ENCODE results near the gene ETFBKMT.
"Not testable (repeated sequence)": the region's sequence is repeated elsewhere in the genome, so short reads cannot be mapped to it uniquely, and the experiment has no call there.

The ETFBKMT gene

DNA sequence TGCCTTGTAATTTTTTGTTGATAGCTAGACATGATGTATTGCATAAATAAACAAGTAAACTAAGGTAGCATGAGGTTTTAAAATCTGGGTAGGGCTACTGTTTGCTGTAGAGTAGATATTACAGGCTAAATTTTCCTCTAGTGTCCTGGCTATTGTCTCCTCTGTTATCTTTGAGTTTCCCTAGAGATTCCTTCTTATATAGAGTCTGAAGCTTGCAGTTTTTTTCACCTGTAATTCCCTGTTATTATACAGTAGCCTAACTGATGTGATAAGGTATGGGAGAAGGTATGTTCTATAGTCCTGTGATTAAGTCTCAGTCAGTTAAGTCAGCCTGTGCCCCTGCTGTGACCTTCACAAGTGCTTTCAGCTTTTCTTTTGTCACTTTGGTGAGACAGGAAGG is 9.5 kb downstream of the ETFBKMT start:
- Histone ChIP-seq H3K36me3 (replicated peaks; ENCODE audit: insufficient read depth, low read length) (no peaks in the 10 kb centered on the region), H3F3A (ENCODE audit: insufficient read depth, low read length) (no peaks in the 10 kb centered on the region), H4K20me1 (ENCODE audit: insufficient read depth, low read length) (no peaks in the 10 kb centered on the region), H3K4me3 (ENCODE audit: low read length) (no peak overlapping the region), H3K9me2 (replicated peaks; ENCODE audit: insufficient read depth, low read length) (no peaks in the 10 kb centered on the region), H3K27me3 (replicated peaks; ENCODE audit: insufficient read depth, low read length) (no peaks in the 10 kb centered on the region), H3K4me1 (ENCODE audit: low read length) (no peaks in the 10 kb centered on the region), H2AFZ (ENCODE audit: low read length) (no peak overlapping the region), H3K9me3 (replicated peaks; ENCODE audit: insufficient read depth, low read length) (no peaks in the 10 kb centered on the region), H3K27ac (ENCODE audit: low read length) (no peak overlapping the region), H3K79me2 (ENCODE audit: low read length) (no peaks in the 10 kb centered on the region), H3K4me2 (ENCODE audit: low read depth, low read length) (no peak overlapping the region), H3K9ac (ENCODE audit: low read length) (no peak overlapping the region)
- no peak for DNase-seq
- TF ChIP-seq EZH2phosphoT487 (IDR thresholded peaks at IDR 0.05; ENCODE audit: low read length) (no peak), EZH2 (optimal IDR thresholded peaks at IDR 0.05; ENCODE audit: low read depth, low read length) (no peak)
- TF ChIP-seq, protein P1, sequence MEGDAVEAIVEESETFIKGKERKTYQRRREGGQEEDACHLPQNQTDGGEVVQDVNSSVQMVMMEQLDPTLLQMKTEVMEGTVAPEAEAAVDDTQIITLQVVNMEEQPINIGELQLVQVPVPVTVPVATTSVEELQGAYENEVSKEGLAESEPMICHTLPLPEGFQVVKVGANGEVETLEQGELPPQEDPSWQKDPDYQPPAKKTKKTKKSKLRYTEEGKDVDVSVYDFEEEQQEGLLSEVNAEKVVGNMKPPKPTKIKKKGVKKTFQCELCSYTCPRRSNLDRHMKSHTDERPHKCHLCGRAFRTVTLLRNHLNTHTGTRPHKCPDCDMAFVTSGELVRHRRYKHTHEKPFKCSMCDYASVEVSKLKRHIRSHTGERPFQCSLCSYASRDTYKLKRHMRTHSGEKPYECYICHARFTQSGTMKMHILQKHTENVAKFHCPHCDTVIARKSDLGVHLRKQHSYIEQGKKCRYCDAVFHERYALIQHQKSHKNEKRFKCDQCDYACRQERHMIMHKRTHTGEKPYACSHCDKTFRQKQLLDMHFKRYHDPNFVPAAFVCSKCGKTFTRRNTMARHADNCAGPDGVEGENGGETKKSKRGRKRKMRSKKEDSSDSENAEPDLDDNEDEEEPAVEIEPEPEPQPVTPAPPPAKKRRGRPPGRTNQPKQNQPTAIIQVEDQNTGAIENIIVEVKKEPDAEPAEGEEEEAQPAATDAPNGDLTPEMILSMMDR (IDR thresholded peaks at IDR 0.05; ENCODE audit: low read length), result no peak

DNA sequence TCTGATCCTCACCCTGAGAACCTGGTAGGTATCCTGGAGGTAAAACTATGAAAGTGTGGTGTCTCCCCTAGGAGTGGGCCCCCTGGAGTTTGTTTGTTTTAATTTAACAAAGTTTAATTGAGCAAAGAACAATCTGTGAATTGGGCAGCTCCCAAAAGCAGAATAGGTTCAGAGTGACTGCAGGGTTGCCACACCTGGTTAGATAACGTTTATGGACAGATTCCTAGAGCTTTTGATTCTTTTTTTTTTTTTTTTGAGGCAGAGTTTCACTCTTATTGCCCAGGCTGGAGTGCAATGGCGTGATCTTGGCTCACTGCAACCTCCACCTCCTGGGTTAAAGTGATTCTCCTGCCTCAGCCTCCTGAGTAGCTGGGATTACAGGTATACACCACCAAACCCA is 10.1 kb downstream of the ETFBKMT start:
- not testable (repeated sequence) for H3K9me3 ChIP-seq (replicated peaks; ENCODE audit: insufficient read depth, low read length); H3K4me2 ChIP-seq (ENCODE audit: low read depth, low read length); H3K9me2 ChIP-seq (replicated peaks; ENCODE audit: insufficient read depth, low read length); H3K79me2 ChIP-seq (ENCODE audit: low read length); H3K36me3 ChIP-seq (replicated peaks; ENCODE audit: insufficient read depth, low read length); DNase-seq; H3K4me3 ChIP-seq (ENCODE audit: low read length); H3K9ac ChIP-seq (ENCODE audit: low read length); H3K27me3 ChIP-seq (replicated peaks; ENCODE audit: insufficient read depth, low read length); H3K4me1 ChIP-seq (ENCODE audit: low read length); H3F3A ChIP-seq (ENCODE audit: insufficient read depth, low read length); H4K20me1 ChIP-seq (ENCODE audit: insufficient read depth, low read length); H3K27ac ChIP-seq (ENCODE audit: low read length); H2AFZ ChIP-seq (ENCODE audit: low read length)

DNA sequence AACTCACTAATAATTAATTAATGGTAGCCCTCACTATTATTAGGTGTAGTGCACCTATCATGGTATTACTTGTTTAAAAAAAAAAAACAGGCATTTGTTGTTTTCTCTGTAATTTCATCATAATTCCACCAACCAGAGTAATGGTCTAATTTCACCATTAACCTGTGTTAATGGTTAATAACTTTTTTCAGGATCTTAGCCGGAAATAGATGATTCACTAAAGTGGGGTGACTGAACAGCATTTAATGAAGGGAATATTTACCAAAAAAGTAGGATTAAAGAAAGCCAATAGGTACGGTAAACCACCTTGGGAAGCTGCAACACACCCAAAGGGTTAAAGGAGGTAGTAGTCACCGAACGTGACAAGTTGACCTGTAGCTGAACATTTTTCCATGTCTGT is 13.0 kb downstream of the ETFBKMT start:
- DNase-seq, result no peak

More for the DNA sequence above, 13.0 kb downstream of the ETFBKMT start:
- Histone ChIP-seq H3K4me1 (ENCODE audit: low read length) (no peaks in the 10 kb centered on the region), H3F3A (ENCODE audit: insufficient read depth, low read length) (no peaks in the 10 kb centered on the region), H3K36me3 (replicated peaks; ENCODE audit: insufficient read depth, low read length) (no peaks in the 10 kb centered on the region), H4K20me1 (ENCODE audit: insufficient read depth, low read length) (no peaks in the 10 kb centered on the region), H3K9me3 (replicated peaks; ENCODE audit: insufficient read depth, low read length) (no peaks in the 10 kb centered on the region), H3K79me2 (ENCODE audit: low read length) (no peaks in the 10 kb centered on the region), H3K27me3 (replicated peaks; ENCODE audit: insufficient read depth, low read length) (no peaks in the 10 kb centered on the region), H2AFZ (ENCODE audit: low read length) (no peak overlapping the region), H3K4me3 (ENCODE audit: low read length) (no peak overlapping the region), H3K9ac (ENCODE audit: low read length) (no peak overlapping the region), H3K4me2 (ENCODE audit: low read depth, low read length) (no peak overlapping the region), H3K9me2 (replicated peaks; ENCODE audit: insufficient read depth, low read length) (no peaks in the 10 kb centered on the region), H3K27ac (ENCODE audit: low read length) (no peak overlapping the region)
- no peak for TF ChIP-seq EZH2 (optimal IDR thresholded peaks at IDR 0.05; ENCODE audit: low read depth, low read length)
- no peak for TF ChIP-seq EZH2phosphoT487 (IDR thresholded peaks at IDR 0.05; ENCODE audit: low read length)
- TF ChIP-seq, protein P1 (IDR thresholded peaks at IDR 0.05; ENCODE audit: low read length), result no peak
